HG02852 (cell line): ENCODE data around the gene PPP1CA.

ENCODE experiments used
- ATAC-seq: cut with Tn5 transposase; IDR thresholded peaks from one replicate; pipeline ENCODE4 v1.9.1; 2021; ENCODE audit warnings: mild to moderate bottlenecking, moderate library complexity; ENCODE audit not compliant: unreplicated experiment

PPP1CA gene

DNA sequence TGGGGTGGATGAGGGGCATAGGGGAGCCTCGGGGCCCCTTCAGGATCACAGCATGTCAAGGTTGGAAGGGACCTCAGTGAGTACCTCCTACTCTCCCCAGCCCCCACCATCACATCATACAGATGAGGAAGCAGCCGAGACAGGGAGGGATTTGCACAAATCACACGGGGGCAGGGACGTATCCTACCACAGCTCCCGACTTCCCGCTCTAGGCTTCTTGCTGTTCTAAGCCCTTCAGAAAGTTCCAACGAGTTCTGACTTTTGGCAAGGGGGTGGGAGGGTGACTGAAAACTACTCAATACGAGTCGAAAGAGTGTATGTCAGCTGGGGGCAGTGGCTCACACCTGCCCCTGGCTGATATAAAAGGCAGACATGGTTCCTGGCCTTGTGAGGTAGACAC is 14.6 kb downstream of the PPP1CA start:
- ATAC-seq, result no peak

DNA sequence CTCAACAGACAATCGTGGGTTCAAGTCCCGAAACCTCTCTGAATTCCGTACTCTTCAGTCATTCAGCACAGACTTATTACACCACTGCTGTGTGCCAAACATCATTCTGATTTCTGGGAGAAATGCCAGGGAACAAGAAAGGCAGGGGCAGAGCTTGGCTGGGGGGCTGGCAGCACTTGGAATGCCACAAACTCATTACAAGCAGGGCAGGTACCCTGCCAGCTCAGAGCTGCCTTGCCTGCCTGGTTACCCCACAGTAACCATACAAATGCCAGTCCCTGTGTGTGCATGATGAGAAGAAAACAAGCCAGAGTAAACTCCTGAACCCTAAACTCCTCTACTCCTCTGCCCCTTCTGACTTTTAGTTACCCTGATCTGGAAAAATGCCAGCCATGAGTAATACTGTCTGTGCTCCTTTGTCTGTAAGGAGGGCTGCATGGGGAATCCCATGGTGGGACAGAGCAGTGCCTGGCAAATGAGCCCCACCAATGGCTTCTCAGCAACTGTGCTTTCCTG is 16.7 kb downstream of the PPP1CA start:
- no peak for ATAC-seq

GRCh38 chr11:67382276-67383136 is 19.2 kb downstream of the PPP1CA start:
- ATAC-seq, result no peak

GRCh38 chr11:67381244-67381972 is 20.2 kb downstream of the PPP1CA start:
- no peak for ATAC-seq

DNA sequence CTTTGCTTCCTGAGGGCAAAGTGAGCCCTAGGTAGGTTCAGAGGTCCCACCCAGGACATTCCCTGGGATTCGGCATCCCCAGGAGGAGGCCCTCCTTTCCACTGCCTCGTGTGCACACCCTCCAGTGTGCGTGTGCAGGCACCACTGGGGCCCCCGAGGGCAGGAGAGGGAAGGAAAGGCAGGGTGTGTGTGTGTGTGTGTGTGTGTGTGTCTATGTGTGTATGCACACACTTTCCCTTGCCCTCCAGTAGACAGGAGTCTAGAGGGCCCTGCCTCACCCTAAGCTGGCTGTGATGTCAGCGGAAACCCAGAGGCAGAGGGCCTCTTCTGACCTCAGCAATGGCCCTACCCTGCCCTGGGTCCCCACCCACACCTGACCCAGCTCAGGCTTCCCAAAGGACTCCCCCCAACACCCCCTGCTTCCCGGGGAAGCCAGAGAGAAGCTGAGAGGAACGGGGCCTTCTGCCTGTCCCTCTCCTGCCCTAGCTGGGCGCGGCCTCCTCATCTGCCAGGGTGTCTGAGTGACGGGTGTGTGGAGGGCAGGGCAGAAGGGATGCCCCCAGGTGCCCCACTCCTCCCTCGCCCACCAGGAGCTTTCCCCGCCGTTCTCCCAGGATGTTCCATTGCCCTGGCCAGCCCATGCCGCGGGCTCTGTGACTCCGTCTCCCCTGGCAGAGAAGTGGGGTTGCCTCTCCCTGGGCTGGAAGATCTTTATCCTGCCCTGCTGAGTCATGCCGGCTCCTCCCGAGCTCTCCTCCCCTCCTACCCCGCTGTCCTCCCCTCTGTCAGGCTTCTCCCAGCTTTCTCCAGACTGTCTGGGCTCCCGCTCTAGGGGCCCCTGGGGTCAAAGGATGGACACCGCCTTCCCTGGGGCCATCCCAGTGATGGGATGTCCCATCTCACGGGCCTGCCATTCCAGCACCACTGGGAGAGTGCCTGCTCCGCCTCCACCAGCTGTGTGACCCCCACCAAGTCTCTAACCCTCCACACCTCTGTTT is 22.3 kb downstream of the PPP1CA start:
- ATAC-seq, result no peak

DNA sequence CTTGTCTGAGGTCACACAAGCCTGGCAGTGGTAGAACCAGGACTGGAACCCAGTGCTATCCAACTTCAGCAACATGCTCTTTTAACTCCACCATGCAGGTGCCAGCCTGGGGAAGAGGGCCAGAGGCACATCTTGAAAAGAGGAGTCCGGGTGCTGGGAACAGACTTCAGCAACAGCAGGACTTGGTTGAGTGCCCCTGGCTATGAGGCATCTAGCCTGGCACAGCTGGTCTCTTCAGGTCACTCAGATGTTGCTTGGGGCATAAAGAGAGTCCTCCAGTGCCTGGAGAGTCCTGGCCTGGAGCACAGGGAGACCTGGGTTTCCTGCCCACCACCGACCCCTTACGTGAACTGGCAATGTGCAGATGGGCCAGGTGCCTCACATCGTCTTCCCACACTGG is 23.1 kb downstream of the PPP1CA start:
- no peak for ATAC-seq

GRCh38 chr11:67376873-67377808 is 24.5 kb downstream of the PPP1CA start:
- no peak for ATAC-seq

- ATAC-seq, result no peak
Measured at GRCh38 chr11:67376063-67376820, 25.4 kb downstream of the PPP1CA start.

GRCh38 chr11:67375320-67376055 is 26.2 kb downstream of the PPP1CA start:
- no peak for ATAC-seq

DNA sequence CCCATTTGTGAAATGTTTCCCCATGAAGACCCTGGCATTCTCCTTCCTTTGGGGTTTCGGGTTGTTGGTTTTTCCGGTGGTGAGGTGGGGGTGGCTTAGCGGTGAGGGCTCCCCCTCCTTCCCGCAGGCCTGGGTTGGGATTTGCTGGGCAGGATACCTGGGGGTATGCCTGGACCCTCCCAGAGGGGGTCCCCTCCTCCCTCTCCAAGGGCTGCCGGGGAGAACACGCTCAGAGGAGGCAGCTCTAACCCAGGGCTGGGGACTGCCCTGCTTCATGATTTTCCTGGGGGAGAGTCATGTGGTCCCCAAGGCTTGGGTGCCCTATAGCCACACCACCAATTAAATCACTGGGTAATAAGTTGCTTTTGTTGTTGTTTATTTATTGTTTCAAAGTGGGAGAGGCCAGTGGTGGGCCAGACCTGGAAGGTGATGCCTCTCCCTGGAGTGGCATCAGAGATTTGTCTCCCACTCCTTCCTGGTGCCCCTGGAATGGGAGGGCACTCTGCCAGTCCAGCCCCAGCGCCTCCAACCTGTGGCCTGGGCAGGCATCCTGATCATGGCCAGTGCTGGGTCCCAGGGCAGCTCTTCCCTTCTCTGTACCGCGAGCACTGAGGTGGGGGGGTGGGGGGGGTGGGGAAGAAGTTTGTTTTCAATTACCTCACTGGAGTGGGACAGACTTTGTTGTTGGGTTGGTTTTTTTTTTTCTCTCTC is 26.9 kb downstream of the PPP1CA start:
- ATAC-seq, result no peak

DNA sequence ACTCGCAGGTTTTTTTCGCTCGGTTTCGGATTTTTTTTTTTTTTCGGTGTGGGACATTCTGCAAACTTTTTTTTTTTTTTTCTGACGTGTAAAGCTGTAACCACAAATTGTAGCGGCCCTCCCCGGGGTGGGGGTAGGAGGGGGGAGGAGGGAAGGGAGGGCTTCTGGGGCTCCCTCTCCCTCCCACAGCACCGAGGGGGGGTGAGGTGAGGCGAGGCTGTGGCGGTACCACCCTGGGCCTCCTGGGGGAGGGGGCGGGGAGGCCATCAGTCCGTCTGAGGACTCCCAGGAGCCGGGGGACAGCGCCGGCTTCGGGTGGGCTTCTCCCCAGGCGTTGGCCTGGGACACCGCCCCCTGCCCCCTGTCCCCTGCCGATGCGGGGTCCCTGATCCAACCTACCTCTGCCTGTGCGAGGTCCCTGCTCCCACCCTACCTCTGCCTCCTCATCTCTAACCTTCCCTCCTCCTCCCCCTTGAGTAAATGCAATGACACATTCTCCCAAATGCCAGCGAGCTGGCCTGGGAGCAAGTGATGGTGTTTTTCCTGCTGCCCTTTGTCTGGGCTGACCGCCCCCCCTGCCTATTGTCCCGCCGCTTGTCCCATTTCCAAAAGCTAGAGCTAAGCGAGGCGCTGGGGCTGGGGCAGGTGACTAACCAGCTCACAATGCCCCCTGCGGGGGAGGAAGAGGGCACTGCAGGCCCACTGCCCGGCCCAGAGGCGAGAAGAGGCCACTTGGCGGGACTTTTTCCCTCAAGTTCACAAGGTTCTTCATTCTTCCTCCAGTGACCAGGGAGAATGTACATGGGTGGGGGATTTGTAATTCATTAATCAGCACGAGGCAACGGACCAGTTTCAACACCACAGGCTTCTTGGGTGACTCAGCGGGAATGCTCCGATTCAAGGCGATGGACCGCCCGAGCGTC is 27.7 kb downstream of the PPP1CA start:
- ATAC-seq, result no peak

- no peak for ATAC-seq
Measured at GRCh38 chr11:67372993-67373647, 28.5 kb downstream of the PPP1CA start, which contains the start of gene CLCF1. Gene CLCF1 (minus strand): TSS chr11:67373598. CDS start chr11:67373539, 59 bp downstream.

DNA sequence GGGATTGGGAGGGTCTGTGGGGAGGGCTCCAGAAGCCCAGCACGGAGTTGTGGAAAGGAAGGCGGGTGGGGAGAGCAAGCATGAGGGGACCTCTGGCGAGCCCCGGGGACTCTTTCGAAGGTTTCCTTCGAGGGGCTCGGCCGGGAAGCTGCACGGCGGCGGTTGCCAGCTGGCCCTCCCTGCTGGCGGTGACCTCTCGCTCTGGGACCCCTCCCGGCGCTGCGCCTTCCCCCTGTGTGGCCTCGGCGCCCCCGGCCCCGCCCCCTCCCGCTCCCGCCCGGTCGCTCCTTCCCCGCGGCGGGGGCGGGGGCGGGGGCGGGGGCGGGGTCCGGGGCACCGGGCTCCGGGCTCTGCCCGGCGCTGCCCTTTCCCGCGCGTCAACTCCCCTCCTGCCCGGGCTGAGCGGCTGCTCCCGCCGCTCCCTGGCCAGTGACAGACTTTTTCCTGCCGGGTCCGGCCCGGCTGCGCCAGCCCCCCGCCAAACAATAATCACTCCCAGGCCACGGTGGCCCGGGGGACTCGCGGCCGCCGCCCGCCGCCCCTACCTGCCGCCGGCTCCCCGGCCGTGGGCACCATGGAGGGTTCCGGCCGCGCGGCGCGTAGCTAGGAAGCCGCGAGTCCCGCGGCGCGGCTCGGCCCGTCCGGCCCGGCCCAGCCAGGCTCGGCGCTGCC is 29.2 kb downstream of the PPP1CA start:
- ATAC-seq, result no peak

GRCh38 chr11:67371911-67372320 is 29.7 kb downstream of the PPP1CA start:
- ATAC-seq, result no peak

DNA sequence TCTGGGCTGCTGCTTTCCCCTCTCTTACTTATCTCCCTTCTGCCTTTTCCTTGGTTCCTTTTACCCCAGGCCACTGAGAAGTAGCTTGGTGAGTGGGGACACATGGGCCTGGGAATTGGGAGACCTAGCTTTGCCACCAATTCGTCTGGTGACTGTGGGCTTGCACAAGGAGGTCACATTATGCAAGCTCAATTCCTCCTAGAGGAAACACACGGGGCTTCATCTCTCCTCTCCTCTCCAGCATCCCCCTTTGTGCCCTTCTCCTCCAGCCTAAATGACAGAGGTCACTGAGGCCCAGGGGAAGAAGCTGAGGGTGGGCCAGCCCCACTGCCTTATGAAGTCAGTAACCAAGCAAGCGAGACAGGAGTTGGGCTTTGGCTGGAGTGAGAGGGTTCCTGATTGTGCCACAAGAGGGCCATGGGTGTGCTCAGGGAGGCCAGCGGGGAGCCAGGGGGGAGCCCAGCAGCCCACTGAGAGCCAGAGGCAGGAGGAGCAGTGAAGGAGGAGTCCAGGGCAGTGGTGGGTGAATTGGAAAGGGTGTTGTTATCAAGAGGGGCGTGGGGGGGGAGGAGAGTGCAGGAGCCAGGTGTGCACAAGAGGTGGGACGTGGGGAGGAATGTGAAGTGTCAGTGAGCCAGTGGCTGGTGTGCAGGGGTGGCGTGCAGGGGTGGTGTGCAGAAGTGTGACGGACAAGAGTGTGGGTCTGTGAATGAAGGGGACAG is 30.3 kb downstream of the PPP1CA start:
- ATAC-seq, result no peak
